Hepatocyte (in vitro differentiated cells): ENCODE data around the gene SCFD2.

Experiments
- EZH2 ChIP-seq: fragments of 200-600 bp; sonication (generic); IDR thresholded peaks from 2 replicates; pipeline ENCODE4 v1.6.1; 2016; ENCODE audit warnings: antibody characterized with exemption, mild to moderate bottlenecking, borderline replicate concordance
- TF ChIP-seq, protein P1 (sequence below): fragments of 200-600 bp; sonication (generic); IDR thresholded peaks from 2 replicates; pipeline ENCODE4 v1.5.1; 2016; ENCODE audit warnings: antibody characterized with exemption, mild to moderate bottlenecking; ENCODE audit not compliant: poor library complexity

DNA sequence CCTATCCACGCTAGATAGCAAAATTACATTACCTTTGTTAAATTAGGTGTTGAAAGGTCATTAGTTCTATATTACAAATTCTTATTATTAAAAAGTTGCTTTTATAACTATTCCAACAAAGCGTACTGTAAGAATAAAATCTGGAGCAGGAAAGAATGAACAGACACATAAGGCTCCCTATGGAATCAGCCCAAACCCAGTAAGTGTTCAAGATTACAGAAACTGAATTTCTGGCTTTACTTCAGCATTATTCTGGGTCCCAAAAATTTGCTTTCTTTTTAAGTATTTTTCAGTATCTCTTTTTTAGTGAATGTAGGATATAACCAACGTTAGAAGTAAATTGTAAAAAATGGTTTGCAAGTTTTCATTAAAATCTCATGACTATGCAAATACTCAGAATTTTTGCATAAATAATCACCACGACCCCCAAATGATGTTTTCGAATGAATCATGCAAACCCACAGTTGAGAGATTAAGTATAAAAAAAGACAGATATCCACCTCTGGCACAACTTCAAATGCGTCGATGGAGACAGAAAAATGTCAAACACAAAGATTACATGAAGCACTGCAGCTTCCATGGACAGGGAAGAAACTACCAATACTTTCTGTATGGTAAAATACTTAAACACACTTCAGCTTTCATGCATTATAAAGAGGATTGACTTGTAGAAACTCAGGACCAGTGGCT, 265.2 kb downstream of the SCFD2 start:
- TF ChIP-seq, protein P1, sequence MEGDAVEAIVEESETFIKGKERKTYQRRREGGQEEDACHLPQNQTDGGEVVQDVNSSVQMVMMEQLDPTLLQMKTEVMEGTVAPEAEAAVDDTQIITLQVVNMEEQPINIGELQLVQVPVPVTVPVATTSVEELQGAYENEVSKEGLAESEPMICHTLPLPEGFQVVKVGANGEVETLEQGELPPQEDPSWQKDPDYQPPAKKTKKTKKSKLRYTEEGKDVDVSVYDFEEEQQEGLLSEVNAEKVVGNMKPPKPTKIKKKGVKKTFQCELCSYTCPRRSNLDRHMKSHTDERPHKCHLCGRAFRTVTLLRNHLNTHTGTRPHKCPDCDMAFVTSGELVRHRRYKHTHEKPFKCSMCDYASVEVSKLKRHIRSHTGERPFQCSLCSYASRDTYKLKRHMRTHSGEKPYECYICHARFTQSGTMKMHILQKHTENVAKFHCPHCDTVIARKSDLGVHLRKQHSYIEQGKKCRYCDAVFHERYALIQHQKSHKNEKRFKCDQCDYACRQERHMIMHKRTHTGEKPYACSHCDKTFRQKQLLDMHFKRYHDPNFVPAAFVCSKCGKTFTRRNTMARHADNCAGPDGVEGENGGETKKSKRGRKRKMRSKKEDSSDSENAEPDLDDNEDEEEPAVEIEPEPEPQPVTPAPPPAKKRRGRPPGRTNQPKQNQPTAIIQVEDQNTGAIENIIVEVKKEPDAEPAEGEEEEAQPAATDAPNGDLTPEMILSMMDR = no peak
- no peak for TF ChIP-seq EZH2
